HepG2 (cell line): ENCODE data around the gene FKBP8. TPM values are rescaled to one million over a fixed set of nuclear protein-coding genes. Genes with fewer than 3 reads are reported as not detected.

Experiments used
- ARID5B ChIP-seq: IDR thresholded peaks from 2 replicates; pipeline ENCODE4 v1.4.0; 2020; ENCODE audit warnings: mild to moderate bottlenecking, missing genetic modification reagents
- FOXC1 ChIP-seq: sonication (generic); formaldehyde crosslinking; IDR thresholded peaks from 2 replicates; pipeline ENCODE4 v1.8.0; 2022; ENCODE audit warnings: mild to moderate bottlenecking, missing genetic modification reagents, borderline replicate concordance
- KLF9 ChIP-seq: IDR thresholded peaks from 2 replicates; pipeline ENCODE4 v1.6.1; 2016; ENCODE audit warnings: low read depth
- RARA ChIP-seq: IDR thresholded peaks from 2 replicates; pipeline ENCODE4 v1.6.1; 2016; ENCODE audit warnings: missing genetic modification reagents, missing compliant biosample characterization
- RFXAP ChIP-seq: sonication (generic); formaldehyde crosslinking; IDR thresholded peaks from 2 replicates; pipeline ENCODE4 v1.4.0; 2020; ENCODE audit warnings: missing genetic modification reagents, borderline replicate concordance
- TFE3 ChIP-seq: IDR thresholded peaks from 2 replicates; pipeline ENCODE4 v1.6.1; 2016
- ZBTB7B ChIP-seq: sonication (generic); formaldehyde crosslinking; IDR thresholded peaks from 2 replicates; pipeline ENCODE4 v1.4.0; 2020; ENCODE audit warnings: missing genetic modification reagents
- ZNF260 ChIP-seq: sonication (generic); formaldehyde crosslinking; IDR thresholded peaks from 2 replicates; pipeline ENCODE4 v1.4.0; 2020; ENCODE audit warnings: missing genetic modification reagents, low read depth, mild to moderate bottlenecking, borderline replicate concordance
- polyA plus RNA-seq, 8 experiments: library from polyadenylated mRNA; depleted of rRNA in 3 of 8; stranded (reverse) in 7 of 8; unstranded in 1 of 8; fragments of >200 nt; fragmentation: Illumina TruSeq in 4 of 8; extraction: Trizol in 4 of 8; gene quantifications; 2 replicates each; pipeline versions ENCODE4 v1.2.1 to v1.2.3, GENCODE V29; 2011 to 2016; ENCODE audit warnings: low read depth in 4 of 8, missing spikeins in 1 of 8, mixed read lengths in 1 of 8; ENCODE audit not compliant: insufficient read depth in 1 of 8
- total RNA-seq, 5 experiments: library from RNA; depleted of rRNA; stranded (reverse); fragments of >200 nt; fragmentation: Illumina TruSeq; extraction: Trizol; gene quantifications; 2 replicates each; pipeline ENCODE4 v1.2.3, GENCODE V29; 2016; ENCODE audit warnings: low read depth in 1 of 5
- TF ChIP-seq, protein P1 (sequence below): sonication (generic); formaldehyde crosslinking; IDR thresholded peaks from 2 replicates; pipeline ENCODE4 v1.5.1; 2020; ENCODE audit warnings: mild to moderate bottlenecking, missing genetic modification reagents, borderline replicate concordance
- TF ChIP-seq, protein P2 (sequence below): sonication (generic); formaldehyde crosslinking; IDR thresholded peaks from 2 replicates; pipeline ENCODE4 v1.8.0; 2022; ENCODE audit warnings: mild to moderate bottlenecking, missing genetic modification reagents; ENCODE audit not compliant: insufficient replicate concordance
- TF ChIP-seq, protein P3 (sequence below): sonication (generic); formaldehyde crosslinking; IDR thresholded peaks from 2 replicates; pipeline ENCODE4 v1.5.1; 2020; ENCODE audit warnings: missing genetic modification reagents, mild to moderate bottlenecking, borderline replicate concordance
- TF ChIP-seq, protein P4 (sequence below): sonication (generic); formaldehyde crosslinking; IDR thresholded peaks from 2 replicates; pipeline ENCODE4 v1.4.0; 2020; ENCODE audit warnings: missing genetic modification reagents

The FKBP8 gene
- total and polyA plus RNA-seq, 2 of the 13 experiments (the other 11 are each of a cell fraction or from before 2014, with no cell fraction given): 81.7 to 93.9 TPM

- no peak for TF ChIP-seq KLF9 (CRISPR knock-in tag)
- no peak for TF ChIP-seq ZNF260 (CRISPR knock-in tag)
- TF ChIP-seq, protein P1, sequence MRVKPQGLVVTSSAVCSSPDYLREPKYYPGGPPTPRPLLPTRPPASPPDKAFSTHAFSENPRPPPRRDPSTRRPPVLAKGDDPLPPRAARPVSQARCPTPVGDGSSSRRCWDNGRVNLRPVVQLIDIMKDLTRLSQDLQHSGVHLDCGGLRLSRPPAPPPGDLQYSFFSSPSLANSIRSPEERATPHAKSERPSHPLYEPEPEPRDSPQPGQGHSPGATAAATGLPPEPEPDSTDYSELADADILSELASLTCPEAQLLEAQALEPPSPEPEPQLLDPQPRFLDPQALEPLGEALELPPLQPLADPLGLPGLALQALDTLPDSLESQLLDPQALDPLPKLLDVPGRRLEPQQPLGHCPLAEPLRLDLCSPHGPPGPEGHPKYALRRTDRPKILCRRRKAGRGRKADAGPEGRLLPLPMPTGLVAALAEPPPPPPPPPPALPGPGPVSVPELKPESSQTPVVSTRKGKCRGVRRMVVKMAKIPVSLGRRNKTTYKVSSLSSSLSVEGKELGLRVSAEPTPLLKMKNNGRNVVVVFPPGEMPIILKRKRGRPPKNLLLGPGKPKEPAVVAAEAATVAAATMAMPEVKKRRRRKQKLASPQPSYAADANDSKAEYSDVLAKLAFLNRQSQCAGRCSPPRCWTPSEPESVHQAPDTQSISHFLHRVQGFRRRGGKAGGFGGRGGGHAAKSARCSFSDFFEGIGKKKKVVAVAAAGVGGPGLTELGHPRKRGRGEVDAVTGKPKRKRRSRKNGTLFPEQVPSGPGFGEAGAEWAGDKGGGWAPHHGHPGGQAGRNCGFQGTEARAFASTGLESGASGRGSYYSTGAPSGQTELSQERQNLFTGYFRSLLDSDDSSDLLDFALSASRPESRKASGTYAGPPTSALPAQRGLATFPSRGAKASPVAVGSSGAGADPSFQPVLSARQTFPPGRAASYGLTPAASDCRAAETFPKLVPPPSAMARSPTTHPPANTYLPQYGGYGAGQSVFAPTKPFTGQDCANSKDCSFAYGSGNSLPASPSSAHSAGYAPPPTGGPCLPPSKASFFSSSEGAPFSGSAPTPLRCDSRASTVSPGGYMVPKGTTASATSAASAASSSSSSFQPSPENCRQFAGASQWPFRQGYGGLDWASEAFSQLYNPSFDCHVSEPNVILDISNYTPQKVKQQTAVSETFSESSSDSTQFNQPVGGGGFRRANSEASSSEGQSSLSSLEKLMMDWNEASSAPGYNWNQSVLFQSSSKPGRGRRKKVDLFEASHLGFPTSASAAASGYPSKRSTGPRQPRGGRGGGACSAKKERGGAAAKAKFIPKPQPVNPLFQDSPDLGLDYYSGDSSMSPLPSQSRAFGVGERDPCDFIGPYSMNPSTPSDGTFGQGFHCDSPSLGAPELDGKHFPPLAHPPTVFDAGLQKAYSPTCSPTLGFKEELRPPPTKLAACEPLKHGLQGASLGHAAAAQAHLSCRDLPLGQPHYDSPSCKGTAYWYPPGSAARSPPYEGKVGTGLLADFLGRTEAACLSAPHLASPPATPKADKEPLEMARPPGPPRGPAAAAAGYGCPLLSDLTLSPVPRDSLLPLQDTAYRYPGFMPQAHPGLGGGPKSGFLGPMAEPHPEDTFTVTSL (CRISPR knock-in tag): peak; percentile 13; the same call in 1 of the 2 replicates
- TF ChIP-seq, protein P2, sequence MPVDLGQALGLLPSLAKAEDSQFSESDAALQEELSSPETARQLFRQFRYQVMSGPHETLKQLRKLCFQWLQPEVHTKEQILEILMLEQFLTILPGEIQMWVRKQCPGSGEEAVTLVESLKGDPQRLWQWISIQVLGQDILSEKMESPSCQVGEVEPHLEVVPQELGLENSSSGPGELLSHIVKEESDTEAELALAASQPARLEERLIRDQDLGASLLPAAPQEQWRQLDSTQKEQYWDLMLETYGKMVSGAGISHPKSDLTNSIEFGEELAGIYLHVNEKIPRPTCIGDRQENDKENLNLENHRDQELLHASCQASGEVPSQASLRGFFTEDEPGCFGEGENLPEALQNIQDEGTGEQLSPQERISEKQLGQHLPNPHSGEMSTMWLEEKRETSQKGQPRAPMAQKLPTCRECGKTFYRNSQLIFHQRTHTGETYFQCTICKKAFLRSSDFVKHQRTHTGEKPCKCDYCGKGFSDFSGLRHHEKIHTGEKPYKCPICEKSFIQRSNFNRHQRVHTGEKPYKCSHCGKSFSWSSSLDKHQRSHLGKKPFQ (CRISPR knock-in tag): peak; percentile 34
- TF ChIP-seq TFE3 (CRISPR knock-in tag): peak; percentile 32; the same call in 1 of the 2 replicates
- 0 out of 2 replicates have a peak, but pooled peaks have one; percentile 49 for TF ChIP-seq ZBTB7B (CRISPR knock-in tag)
- TF ChIP-seq, protein P3, sequence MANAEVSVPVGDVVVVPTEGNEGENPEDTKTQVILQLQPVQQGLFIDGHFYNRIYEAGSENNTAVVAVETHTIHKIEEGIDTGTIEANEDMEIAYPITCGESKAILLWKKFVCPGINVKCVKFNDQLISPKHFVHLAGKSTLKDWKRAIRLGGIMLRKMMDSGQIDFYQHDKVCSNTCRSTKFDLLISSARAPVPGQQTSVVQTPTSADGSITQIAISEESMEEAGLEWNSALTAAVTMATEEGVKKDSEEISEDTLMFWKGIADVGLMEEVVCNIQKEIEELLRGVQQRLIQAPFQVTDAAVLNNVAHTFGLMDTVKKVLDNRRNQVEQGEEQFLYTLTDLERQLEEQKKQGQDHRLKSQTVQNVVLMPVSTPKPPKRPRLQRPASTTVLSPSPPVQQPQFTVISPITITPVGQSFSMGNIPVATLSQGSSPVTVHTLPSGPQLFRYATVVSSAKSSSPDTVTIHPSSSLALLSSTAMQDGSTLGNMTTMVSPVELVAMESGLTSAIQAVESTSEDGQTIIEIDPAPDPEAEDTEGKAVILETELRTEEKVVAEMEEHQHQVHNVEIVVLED: peak; percentile 23; the same call in 1 of the 2 replicates
- peak; percentile 60; the same call in 1 of the 2 replicates for TF ChIP-seq RFXAP (CRISPR knock-in tag)
- peak; percentile 59 for TF ChIP-seq ARID5B (CRISPR knock-in tag)
- no peak for TF ChIP-seq FOXC1 (CRISPR knock-in tag)
- TF ChIP-seq, protein P4, sequence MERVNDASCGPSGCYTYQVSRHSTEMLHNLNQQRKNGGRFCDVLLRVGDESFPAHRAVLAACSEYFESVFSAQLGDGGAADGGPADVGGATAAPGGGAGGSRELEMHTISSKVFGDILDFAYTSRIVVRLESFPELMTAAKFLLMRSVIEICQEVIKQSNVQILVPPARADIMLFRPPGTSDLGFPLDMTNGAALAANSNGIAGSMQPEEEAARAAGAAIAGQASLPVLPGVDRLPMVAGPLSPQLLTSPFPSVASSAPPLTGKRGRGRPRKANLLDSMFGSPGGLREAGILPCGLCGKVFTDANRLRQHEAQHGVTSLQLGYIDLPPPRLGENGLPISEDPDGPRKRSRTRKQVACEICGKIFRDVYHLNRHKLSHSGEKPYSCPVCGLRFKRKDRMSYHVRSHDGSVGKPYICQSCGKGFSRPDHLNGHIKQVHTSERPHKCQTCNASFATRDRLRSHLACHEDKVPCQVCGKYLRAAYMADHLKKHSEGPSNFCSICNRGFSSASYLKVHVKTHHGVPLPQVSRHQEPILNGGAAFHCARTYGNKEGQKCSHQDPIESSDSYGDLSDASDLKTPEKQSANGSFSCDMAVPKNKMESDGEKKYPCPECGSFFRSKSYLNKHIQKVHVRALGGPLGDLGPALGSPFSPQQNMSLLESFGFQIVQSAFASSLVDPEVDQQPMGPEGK (CRISPR knock-in tag): no peak
- TF ChIP-seq RARA (CRISPR knock-in tag): peak; percentile 82
Observed at GRCh38 chr19:18518639-18519038, 24.7 kb downstream of the FKBP8 start (continued).
